HUES64 (cell line): ENCODE results near the gene INPP5J.

ENCODE experiments used
- H3K27ac ChIP-seq: 2 replicates; pipeline ENCODE4 v1.7.0; 2013; ENCODE audit warnings: low read depth, low read length, inconsistent platforms
- H3K27me3 ChIP-seq: 2 replicates; pipeline ENCODE4 v1.6.1; 2013; ENCODE audit warnings: mild to moderate bottlenecking, low read length; ENCODE audit not compliant: insufficient read depth
- H3K36me3 ChIP-seq: 2 replicates; pipeline ENCODE4 v1.6.1; 2013; ENCODE audit warnings: mild to moderate bottlenecking, low read length; ENCODE audit not compliant: insufficient read depth
- H3K4me1 ChIP-seq: 2 replicates; pipeline ENCODE4 v1.6.1; 2013; ENCODE audit warnings: mild to moderate bottlenecking, low read length, moderate library complexity; ENCODE audit not compliant: insufficient read depth
- H3K4me3 ChIP-seq: 2 replicates; pipeline ENCODE4 v1.5.1; 2013; ENCODE audit warnings: mild to moderate bottlenecking, low read length, moderate library complexity
- H3K9ac ChIP-seq: 2 replicates; pipeline ENCODE4 v1.6.1; 2013; ENCODE audit warnings: mild to moderate bottlenecking, low read depth, low read length
- H3K9me3 ChIP-seq: 2 replicates; pipeline ENCODE4 v1.6.1; 2013; ENCODE audit warnings: low read depth, low read length; ENCODE audit not compliant: insufficient read depth
- WGBS: fragments of 150-250, 120-280 bp; methylation state at CpG from one replicate; pipeline ENCODE4 v1.1.7; 2013; ENCODE audit warnings: missing lambda C conversion rate; 5-methylcytosine and 5-hydroxymethylcytosine counted together

The INPP5J gene

DNA sequence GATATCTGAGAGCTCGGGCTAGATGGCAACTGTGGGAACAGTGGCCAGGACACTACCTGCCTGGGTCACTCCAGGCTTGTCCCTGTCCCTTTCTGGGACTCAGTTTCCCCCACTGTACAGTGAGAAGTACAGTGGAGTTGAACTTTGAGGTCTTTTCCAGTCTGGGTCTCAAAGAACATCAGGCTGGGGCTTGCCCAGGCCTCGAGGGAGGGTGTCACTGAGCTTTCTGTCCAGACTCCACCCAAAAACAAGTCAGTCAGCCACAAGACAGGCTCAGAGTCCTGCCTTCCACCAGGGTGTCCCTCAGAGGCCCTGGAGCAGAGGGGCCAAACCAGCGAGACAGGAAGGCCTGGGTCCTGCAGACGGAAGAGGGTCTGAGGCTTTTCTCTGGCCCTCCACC is 19.5 kb downstream of the INPP5J start:
- Histone ChIP-seq H3K4me3 (no peak overlapping the region), H3K9me3 (peaks cover 9% of the 10 kb centered on the region; the same call in 1 of the 2 replicates), H3K27ac (no peak overlapping the region), H3K4me1 (peaks cover 8% of the 10 kb centered on the region), H3K36me3 (peaks cover 8% of the 10 kb centered on the region; the same call in 1 of the 2 replicates), H3K9ac (no peak overlapping the region), H3K27me3 (no peaks in the 10 kb centered on the region)
- 95% methylated on average over 4 of the region's 4 CpGs for WGBS

DNA sequence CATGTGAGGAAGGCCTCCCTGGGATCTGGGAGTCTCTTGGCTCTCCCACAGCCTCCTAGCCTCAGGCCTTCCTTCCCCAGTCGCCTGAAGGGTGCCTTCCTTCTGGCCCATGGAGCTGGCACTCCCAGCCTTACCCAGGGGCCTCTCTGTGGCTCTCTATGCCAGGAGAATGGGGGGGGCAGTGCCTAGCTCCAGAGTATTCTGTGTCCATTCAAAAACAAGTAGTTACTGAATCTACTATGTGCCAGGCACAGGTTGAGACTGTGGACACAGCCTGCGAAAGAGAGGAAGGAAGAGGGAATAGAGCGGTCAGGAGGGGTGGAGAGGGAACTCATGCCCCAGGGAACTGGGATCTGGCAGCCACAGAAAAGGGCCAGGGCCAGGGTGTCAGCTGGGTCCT is 20.3 kb downstream of the INPP5J start:
- Histone ChIP-seq H3K9ac (no peak overlapping the region), H3K27ac (no peak overlapping the region), H3K36me3 (0 out of 2 replicates have a peak, but pooled peaks cover 1% of the 10 kb centered on the region), H3K4me3 (no peak overlapping the region), H3K9me3 (peaks cover 15% of the 10 kb centered on the region; the same call in 1 of the 2 replicates), H3K4me1 (peaks cover 8% of the 10 kb centered on the region), H3K27me3 (no peaks in the 10 kb centered on the region)
- WGBS, result 90% methylated on average over 3 of the region's 3 CpGs

DNA sequence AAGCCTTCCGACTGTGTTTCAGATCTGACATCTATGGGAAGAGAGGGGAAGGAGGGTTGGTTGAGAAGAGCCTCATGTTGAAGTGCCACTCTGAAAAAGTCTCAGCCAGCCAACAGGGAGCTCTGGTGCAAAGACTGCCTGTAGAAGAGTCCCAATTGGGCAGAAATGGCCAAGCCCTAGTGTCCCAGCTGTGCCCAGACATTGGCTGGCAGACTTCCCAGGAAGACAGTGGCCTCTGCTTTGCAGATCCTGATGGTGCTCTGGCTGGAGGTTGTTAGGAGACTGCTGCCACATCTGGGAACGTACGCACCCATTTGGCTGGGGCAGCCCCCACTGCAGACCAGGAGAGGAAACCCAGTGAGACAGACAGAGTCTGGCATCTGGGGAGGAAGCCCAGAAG is 20.8 kb downstream of the INPP5J start:
- Histone ChIP-seq H3K9me3 (peaks cover 15% of the 10 kb centered on the region; the same call in 1 of the 2 replicates), H3K27me3 (no peaks in the 10 kb centered on the region), H3K36me3 (no peaks in the 10 kb centered on the region), H3K27ac (no peak overlapping the region), H3K4me1 (peaks cover 8% of the 10 kb centered on the region), H3K4me3 (no peak overlapping the region), H3K9ac (no peak overlapping the region)
- 91% methylated on average over 3 of the region's 3 CpGs for WGBS

DNA sequence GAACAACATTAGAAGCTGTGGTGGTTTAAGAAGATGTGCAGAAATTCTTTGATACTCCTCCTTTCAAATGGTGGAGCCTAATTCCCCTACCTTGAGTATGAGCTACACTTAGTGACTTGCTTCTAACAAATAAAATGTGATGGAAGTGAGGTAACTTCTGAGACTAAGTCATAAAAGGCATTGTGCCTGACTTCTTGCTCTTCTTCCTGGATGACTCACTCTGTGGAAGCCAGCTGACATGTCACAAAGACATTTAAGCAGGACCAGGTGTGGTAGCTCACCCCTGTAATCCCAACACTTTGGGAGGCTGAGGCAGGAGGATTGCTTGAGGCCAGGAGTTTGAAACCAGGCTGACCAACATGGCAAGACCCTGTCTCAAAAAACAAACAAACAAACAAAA is 21.5 kb downstream of the INPP5J start:
- H3K27me3 ChIP-seq, result no peaks in the 10 kb centered on the region
- no peak overlapping the region for H3K27ac ChIP-seq
- peaks cover 15% of the 10 kb centered on the region; the same call in 1 of the 2 replicates for H3K9me3 ChIP-seq

DNA sequence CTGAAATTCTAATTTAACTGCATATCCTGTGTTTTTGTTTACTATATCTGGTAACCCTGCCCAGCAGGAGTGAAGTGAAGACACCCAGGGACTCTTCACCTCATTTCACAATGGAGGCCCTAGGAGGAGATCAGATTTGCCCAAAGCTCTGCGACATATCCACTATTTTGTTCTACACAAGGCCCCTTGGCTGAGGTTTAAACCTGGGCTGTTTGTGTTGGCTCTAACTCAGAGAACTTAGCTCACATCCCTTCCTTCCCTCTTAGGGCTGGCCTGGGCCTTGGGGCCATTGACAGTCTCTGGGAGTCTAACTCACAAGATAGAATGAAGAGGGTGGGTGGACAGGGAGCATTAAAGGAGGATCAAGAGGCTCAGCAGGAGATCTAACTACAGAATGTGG is 25.7 kb downstream of the INPP5J start:
- no peaks in the 10 kb centered on the region for H3K4me1 ChIP-seq
- no peak overlapping the region for H3K9ac ChIP-seq
- no peak overlapping the region for H3K27ac ChIP-seq
- no peak overlapping the region for H3K4me3 ChIP-seq
- H3K9me3 ChIP-seq, result peaks cover 15% of the 10 kb centered on the region; the same call in 1 of the 2 replicates
- 89% methylated on average over 1 of the region's 1 CpG for WGBS
- H3K27me3 ChIP-seq, result peaks cover under 1% of the 10 kb centered on the region; the same call in 1 of the 2 replicates
- no peaks in the 10 kb centered on the region for H3K36me3 ChIP-seq

More for the DNA sequence above, 21.5 kb downstream of the INPP5J start:
- Histone ChIP-seq H3K4me3 (no peak overlapping the region), H3K4me1 (peaks cover 8% of the 10 kb centered on the region), H3K9ac (no peak overlapping the region), H3K36me3 (no peaks in the 10 kb centered on the region)

DNA sequence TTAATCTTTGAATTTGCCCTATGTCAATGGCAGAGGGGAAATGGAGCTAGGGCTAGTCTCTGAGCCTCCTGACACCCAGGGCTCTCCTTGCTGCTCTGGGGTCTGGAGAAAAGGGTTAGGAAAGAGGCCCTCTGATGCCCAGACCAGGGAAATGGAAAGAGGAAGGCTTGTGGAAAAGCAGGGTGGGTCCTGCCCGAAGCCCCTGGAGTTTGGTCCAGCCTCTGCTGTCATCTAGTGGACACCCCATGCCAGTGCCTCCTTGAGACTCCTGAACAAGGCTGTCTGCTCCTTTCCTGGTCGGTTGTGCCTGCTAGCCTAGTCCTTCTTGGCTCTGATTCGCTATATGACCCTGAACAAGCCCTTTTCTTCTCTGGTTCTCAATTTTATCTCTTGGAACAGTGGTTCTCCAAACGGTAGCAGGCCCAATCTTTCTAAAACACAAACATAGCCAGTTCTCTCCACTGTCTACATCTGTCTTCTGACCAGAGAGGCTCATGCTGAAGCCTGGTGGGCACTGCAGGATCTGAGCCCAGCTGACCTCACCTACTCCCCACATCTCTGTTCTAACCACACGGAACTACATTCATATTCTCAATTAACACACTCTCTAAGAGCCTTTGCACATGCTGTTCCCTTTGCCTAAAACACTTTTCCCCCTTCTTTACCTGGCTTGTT is 26.3 kb downstream of the INPP5J start:
- no peak overlapping the region for H3K9ac ChIP-seq
- no peaks in the 10 kb centered on the region for H3K4me1 ChIP-seq
- H3K27me3 ChIP-seq, result peaks cover 3% of the 10 kb centered on the region; the same call in 1 of the 2 replicates
- no peak overlapping the region for H3K4me3 ChIP-seq
- no peak overlapping the region for H3K27ac ChIP-seq
- no peaks in the 10 kb centered on the region for H3K36me3 ChIP-seq
- WGBS, result 14% methylated on average over 5 of the region's 5 CpGs
- H3K9me3 ChIP-seq, result peaks cover 15% of the 10 kb centered on the region; the same call in 1 of the 2 replicates

DNA sequence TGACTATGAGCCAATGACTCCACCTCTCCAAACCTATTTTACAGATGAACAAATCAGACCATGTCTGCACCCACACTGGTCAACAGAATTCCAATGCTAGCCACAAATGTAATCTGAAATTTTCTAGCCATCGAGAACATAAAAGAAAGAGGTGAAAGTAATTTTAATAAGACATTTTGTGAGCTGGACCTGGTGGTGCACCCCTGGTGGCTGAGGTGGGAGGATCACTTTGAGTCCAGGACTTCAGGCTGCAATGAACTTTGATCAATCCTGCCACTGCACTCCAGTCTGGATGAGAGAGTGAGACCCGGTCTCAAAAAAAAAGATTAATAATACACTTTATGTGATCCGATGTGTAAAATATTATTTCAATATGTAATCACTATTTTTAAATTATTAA is 27.8 kb downstream of the INPP5J start:
- H3K36me3 ChIP-seq, result no peaks in the 10 kb centered on the region
- H3K4me3 ChIP-seq, result no peak overlapping the region
- H3K9me3 ChIP-seq, result peaks cover 15% of the 10 kb centered on the region; the same call in 1 of the 2 replicates
- no peak overlapping the region for H3K9ac ChIP-seq
- 95% methylated on average over 1 of the region's 3 CpGs for WGBS
- H3K27me3 ChIP-seq, result peaks cover 6% of the 10 kb centered on the region
- H3K27ac ChIP-seq, result no peak overlapping the region
- H3K4me1 ChIP-seq, result no peaks in the 10 kb centered on the region

DNA sequence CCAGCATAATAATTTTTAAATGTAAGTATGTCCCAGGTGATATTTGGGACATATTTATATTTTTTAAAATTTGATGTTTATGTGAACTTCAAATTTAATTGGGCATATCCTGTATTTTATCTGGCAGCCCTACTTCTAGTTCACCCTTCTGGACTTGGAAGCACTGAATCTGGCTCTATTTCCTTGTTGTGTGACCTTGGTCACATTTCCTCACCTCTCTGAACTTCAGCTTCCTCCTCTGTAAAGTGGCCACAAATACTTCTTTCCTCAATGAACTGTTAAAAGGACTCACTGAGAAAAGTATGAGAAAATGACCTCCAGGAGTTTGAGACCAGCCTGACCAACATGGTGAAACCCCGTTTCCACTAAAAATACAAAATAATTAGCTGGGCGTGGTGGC is 29.1 kb downstream of the INPP5J start:
- no peak overlapping the region for H3K27ac ChIP-seq
- WGBS, result 92% methylated on average over 2 of the region's 2 CpGs
- no peak overlapping the region for H3K9ac ChIP-seq
- peaks cover 10% of the 10 kb centered on the region; the same call in 1 of the 2 replicates for H3K9me3 ChIP-seq
- H3K4me3 ChIP-seq, result no peak overlapping the region
- H3K27me3 ChIP-seq, result peaks cover 14% of the 10 kb centered on the region
- H3K4me1 ChIP-seq, result no peaks in the 10 kb centered on the region
- H3K36me3 ChIP-seq, result no peaks in the 10 kb centered on the region

DNA sequence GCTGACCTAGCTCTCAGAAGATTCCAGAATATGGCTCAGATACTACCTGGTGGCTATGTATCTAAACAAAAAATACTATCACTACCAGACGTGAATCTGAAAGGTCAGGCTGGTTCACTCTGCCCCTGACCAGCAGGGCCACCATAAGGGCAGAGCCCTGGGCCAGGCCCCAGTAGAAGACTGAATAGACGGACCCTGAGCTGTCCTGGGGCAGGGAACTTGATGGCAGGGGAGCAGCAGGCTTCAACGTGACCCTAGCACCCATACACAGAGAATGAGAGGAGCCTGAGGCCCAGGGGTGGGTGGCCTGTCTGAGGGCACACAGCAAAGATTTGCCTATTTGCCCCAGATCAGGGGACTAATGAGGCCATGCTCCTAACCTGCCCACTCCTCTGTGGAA is 30.6 kb downstream of the INPP5J start:
- Histone ChIP-seq H3K36me3 (no peaks in the 10 kb centered on the region), H3K27ac (no peak overlapping the region), H3K4me1 (no peaks in the 10 kb centered on the region), H3K9ac (no peak overlapping the region), H3K4me3 (no peak overlapping the region), H3K27me3 (peaks cover 29% of the 10 kb centered on the region), H3K9me3 (no peaks in the 10 kb centered on the region)
- 60% methylated on average over 3 of the region's 3 CpGs for WGBS

DNA sequence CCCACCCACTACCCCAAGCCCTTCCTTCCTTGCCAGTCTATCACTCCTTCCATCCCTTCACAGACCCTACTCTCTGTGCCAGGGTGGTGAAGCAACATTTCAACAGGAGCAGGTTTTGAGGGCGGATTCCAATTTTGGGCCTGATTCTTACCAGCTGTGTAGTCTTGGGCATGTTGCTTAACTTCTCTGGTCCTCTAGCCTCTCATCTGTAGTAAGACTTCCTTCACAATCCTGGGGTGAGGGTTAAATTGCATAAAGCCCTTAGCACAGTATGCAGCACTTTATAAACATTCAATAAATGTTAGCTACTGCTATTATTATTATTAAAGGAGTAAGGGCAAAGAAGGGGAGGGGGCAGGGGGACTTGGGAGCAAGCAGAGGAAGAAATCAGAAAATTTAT is 32.2 kb downstream of the INPP5J start:
- peaks cover 40% of the 10 kb centered on the region for H3K27me3 ChIP-seq
- H3K27ac ChIP-seq, result no peak overlapping the region
- no peaks in the 10 kb centered on the region for H3K36me3 ChIP-seq
- no peak overlapping the region for H3K9ac ChIP-seq
- H3K4me1 ChIP-seq, result no peaks in the 10 kb centered on the region
- WGBS, result 100% methylated on average over 1 of the region's 1 CpG
- H3K4me3 ChIP-seq, result no peak overlapping the region
- no peaks in the 10 kb centered on the region for H3K9me3 ChIP-seq

DNA sequence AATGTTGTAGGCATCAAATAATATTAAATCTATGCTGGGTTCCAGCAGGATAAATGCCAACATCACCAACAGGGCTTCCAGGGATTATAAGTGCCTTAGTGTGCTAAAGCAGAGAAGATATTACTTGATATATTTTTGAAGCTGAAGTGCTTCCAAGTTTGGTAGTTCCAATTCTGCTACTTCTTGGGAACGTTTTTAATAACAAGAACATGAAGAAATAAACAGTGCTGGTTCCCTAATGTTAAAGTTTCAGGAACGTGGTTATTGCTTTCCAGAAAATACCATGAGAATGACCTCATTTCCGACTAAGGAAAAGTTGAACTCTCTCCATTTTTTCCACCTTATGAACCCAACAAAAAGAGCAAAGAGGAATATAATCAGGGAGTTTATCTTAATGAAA is 32.7 kb downstream of the INPP5J start:
- WGBS, result 58% methylated on average over 3 of the region's 3 CpGs
- Histone ChIP-seq H3K4me1 (no peaks in the 10 kb centered on the region), H3K27ac (no peak overlapping the region), H3K4me3 (no peak overlapping the region), H3K9me3 (no peaks in the 10 kb centered on the region), H3K27me3 (peaks cover 40% of the 10 kb centered on the region), H3K9ac (no peak overlapping the region), H3K36me3 (no peaks in the 10 kb centered on the region)
